Fibroblast of lung (primary cell): ENCODE results near the gene TIGD6. TPM values are rescaled to one million over a fixed set of nuclear protein-coding genes. Genes with fewer than 3 reads are reported as not detected.
A peak's percentile ranks its signal among the peaks of the same experiment; 100 is the strongest.

Experiments
- DNase-seq, 2 donors: peaks; one replicate each; pipeline versions ENCODE4 v3.0.0 to v3.0.0-alpha.2; 2010; ENCODE audit warnings: low read depth in 2 of 2
- H2AFZ ChIP-seq: 2 replicates; pipeline ENCODE4 v1.5.1; 2012; ENCODE audit warnings: low read length, control low read depth, inconsistent platforms
- H3K27ac ChIP-seq: 2 replicates; pipeline ENCODE4 v1.5.1; 2011; ENCODE audit warnings: low read length, control low read depth; ENCODE audit not compliant: insufficient read depth
- H3K27me3 ChIP-seq: 2 replicates; pipeline ENCODE4 v1.5.1; 2011; ENCODE audit warnings: mild to moderate bottlenecking, low read length; ENCODE audit not compliant: control insufficient read depth, insufficient read depth
- H3K36me3 ChIP-seq: 2 replicates; pipeline ENCODE4 v1.5.1; 2011; ENCODE audit warnings: low read length; ENCODE audit not compliant: control insufficient read depth, insufficient read depth
- H3K4me1 ChIP-seq: 2 replicates; pipeline ENCODE4 v1.5.1; 2011; ENCODE audit warnings: low read length; ENCODE audit not compliant: control insufficient read depth, insufficient read depth; ENCODE audit errors: extremely low read depth
- H3K4me2 ChIP-seq: 2 replicates; pipeline ENCODE4 v1.5.1; 2011; ENCODE audit warnings: low read length, control low read depth; ENCODE audit not compliant: insufficient read depth; ENCODE audit errors: extremely low read depth
- H3K4me3 ChIP-seq, 4 experiments: fragments of 200-600 bp in 1 of 4; sonication (generic) in 1 of 4; replicated peaks in 1 of 4; 2 replicates each; pipeline ENCODE4 v1.5.1; 2011 to 2016; ENCODE audit warnings: low read length in 4 of 4, low read depth in 3 of 4, mild to moderate bottlenecking in 3 of 4, control low read depth in 2 of 4, inconsistent platforms in 1 of 4, mixed read lengths in 1 of 4; ENCODE audit not compliant: insufficient read depth in 1 of 4; ENCODE audit errors: control extremely low read depth in 1 of 4
- H3K79me2 ChIP-seq: 2 replicates; pipeline ENCODE4 v1.5.1; 2012; ENCODE audit warnings: mild to moderate bottlenecking, low read length, inconsistent platforms; ENCODE audit not compliant: control insufficient read depth, insufficient read depth
- H3K9ac ChIP-seq: 2 replicates; pipeline ENCODE4 v1.5.1; 2011; ENCODE audit warnings: mild to moderate bottlenecking, low read length, control low read depth; ENCODE audit not compliant: insufficient read depth
- H3K9me3 ChIP-seq: 2 replicates; pipeline ENCODE4 v1.5.1; 2012; ENCODE audit warnings: low read depth, low read length; ENCODE audit not compliant: control insufficient read depth, insufficient read depth
- H4K20me1 ChIP-seq: 2 replicates; pipeline ENCODE4 v1.5.1; 2011; ENCODE audit warnings: low read length; ENCODE audit not compliant: control insufficient read depth, insufficient read depth; ENCODE audit errors: extremely low read depth
- EZH2 ChIP-seq: IDR thresholded peaks from 2 replicates; pipeline ENCODE4 v1.5.1; 2012; ENCODE audit warnings: low read length, control low read depth, mild to moderate bottlenecking; ENCODE audit errors: missing control alignments
- polyA plus RNA-seq, 2 donors: library from polyadenylated mRNA; depleted of rRNA in 1 of 2; stranded (reverse) in 1 of 2; unstranded in 1 of 2; fragments of >200 nt; gene quantifications; 2 replicates each; pipeline ENCODE4 v1.2.1, GENCODE V29; 2011 to 2012; ENCODE audit warnings: missing spikeins in 1 of 2
- total RNA-seq: library from RNA; depleted of rRNA; stranded (reverse); fragments of >200 nt; gene quantifications from 2 replicates; pipeline ENCODE4 v1.2.1, GENCODE V29; 2014
- TF ChIP-seq, protein P1 (sequence below), 2 donors: IDR thresholded peaks in 1 of 2; conservative IDR thresholded peaks in 1 of 2; 1 replicate in 1 of 2; 2 replicates in 1 of 2; pipeline ENCODE4 v1.5.1; 2011 to 2012; ENCODE audit warnings: low read length in 2 of 2, control low read depth in 1 of 2, inconsistent platforms in 1 of 2, low read depth in 1 of 2, mild to moderate bottlenecking in 1 of 2

The TIGD6 gene
- total and polyA plus RNA-seq, 2 donors (not counting 1 experiment from before 2014, with no cell fraction given), result 5.7 to 10.4 TPM

DNA sequence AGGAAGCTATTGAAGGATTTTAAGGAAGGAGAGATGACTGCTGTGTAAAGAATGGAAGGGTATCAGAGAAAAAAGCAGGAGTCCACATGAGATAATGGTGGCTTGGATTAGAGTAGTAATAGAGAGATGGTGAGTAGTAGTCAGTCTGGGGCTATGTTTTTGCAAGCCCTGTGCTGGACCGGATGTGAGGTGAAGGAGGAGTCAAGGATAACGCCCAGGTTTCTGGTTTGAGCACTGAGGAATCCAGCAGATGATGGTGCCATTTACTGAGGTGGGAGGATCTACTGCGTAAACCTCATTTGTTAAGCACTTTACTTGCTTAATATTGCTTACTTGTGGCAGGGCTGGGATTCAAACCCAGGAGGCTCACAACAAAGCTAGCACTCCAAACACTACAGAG lies 1.1 kb downstream of the TIGD6 start:
- no peaks in the 10 kb centered on the region for H4K20me1 ChIP-seq
- H3K27me3 ChIP-seq, result no peaks in the 10 kb centered on the region
- DNase-seq, result no peak
- no peak overlapping the region for H2AFZ ChIP-seq
- H3K4me2 ChIP-seq, result peak overlapping the region; percentile 84
- H3K9ac ChIP-seq, result no peak overlapping the region
- H3K4me1 ChIP-seq, result peaks cover 8% of the 10 kb centered on the region
- peaks cover 40% of the 10 kb centered on the region for H3K79me2 ChIP-seq
- no peaks in the 10 kb centered on the region for H3K36me3 ChIP-seq
- peak overlapping the region; percentile 97 for H3K27ac ChIP-seq
- no peak for TF ChIP-seq EZH2
- TF ChIP-seq, protein P1, sequence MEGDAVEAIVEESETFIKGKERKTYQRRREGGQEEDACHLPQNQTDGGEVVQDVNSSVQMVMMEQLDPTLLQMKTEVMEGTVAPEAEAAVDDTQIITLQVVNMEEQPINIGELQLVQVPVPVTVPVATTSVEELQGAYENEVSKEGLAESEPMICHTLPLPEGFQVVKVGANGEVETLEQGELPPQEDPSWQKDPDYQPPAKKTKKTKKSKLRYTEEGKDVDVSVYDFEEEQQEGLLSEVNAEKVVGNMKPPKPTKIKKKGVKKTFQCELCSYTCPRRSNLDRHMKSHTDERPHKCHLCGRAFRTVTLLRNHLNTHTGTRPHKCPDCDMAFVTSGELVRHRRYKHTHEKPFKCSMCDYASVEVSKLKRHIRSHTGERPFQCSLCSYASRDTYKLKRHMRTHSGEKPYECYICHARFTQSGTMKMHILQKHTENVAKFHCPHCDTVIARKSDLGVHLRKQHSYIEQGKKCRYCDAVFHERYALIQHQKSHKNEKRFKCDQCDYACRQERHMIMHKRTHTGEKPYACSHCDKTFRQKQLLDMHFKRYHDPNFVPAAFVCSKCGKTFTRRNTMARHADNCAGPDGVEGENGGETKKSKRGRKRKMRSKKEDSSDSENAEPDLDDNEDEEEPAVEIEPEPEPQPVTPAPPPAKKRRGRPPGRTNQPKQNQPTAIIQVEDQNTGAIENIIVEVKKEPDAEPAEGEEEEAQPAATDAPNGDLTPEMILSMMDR (conservative IDR thresholded peaks at IDR 0.05 in 1 of 2, IDR thresholded peaks at IDR 0.05 in 1 of 2; ENCODE audit: low read depth in 1 of 2, low read length in 2 of 2), result no peak
- H3K9me3 ChIP-seq, result no peaks in the 10 kb centered on the region
- peak overlapping the region; percentile 84 to 99 (median 95) for H3K4me3 ChIP-seq

DNA sequence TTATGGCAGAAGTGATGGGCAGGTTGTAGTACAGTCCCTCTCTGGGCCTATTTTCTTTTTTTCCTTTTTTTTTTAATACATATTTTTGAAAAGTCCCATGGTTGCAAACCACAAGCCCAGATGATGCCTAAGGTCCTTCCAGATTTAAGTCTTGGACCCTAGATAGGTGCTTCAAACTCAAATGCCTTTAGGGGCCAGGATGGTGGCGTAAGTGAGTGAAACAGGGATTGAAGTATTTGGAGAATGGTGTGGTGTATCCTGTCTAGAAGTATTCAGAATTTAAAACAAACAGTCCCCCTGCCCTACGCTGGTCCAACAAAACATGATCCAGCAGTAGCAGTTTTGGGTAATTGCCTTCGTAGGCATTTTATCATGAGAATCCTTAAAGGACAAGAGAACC lies 2.2 kb downstream of the TIGD6 start:
- no peak overlapping the region for H3K4me3 ChIP-seq
- no peaks in the 10 kb centered on the region for H3K36me3 ChIP-seq
- H3K79me2 ChIP-seq, result peaks cover 31% of the 10 kb centered on the region
- no peaks in the 10 kb centered on the region for H3K9me3 ChIP-seq
- DNase-seq, result no peak
- no peak overlapping the region for H3K9ac ChIP-seq
- no peak overlapping the region for H3K27ac ChIP-seq
- no peaks in the 10 kb centered on the region for H3K27me3 ChIP-seq
- TF ChIP-seq, protein P1 (conservative IDR thresholded peaks at IDR 0.05 in 1 of 2, IDR thresholded peaks at IDR 0.05 in 1 of 2; ENCODE audit: low read depth in 1 of 2, low read length in 2 of 2), result no peak
- TF ChIP-seq EZH2, result no peak
- peaks cover 8% of the 10 kb centered on the region for H3K4me1 ChIP-seq
- H3K4me2 ChIP-seq, result no peak overlapping the region
- no peak overlapping the region for H2AFZ ChIP-seq
- H4K20me1 ChIP-seq, result no peaks in the 10 kb centered on the region

DNA sequence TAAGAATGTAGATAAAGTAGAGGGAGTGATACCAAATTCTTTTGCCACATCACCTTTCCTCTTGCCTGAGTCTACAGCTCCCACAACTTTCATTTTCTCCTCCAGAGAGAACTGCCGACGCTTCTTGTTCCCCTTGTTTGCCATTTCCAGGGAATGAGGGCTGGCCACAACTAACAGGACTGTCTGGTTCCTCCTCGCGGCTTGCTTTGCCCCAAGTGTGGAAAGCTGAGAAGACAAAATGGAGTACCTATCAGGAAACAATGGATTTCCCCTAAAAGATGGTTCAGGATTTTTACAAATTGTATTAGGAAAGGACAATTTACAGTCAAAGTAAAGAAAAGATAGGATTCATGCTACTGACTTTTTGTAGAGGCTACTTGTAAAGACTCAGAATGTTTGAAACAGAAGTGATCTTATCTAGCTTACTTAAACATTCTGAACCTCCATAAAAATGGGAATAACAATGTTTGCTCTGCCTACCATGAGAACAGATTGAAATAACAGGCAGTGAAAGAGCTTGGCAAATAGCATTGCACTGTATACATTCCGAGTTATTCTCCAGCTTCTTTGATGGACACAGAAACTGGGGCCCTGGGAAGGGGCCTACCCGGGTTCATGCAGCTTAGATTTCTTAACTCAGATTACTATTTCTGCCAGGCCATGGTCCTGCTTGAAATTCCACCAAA lies 4.1 kb downstream of the TIGD6 start:
- H3K9ac ChIP-seq, result no peak overlapping the region
- H3K79me2 ChIP-seq, result peaks cover 12% of the 10 kb centered on the region
- no peaks in the 10 kb centered on the region for H3K27me3 ChIP-seq
- no peak for DNase-seq
- no peak overlapping the region for H3K4me3 ChIP-seq
- TF ChIP-seq, protein P1 (conservative IDR thresholded peaks at IDR 0.05 in 1 of 2, IDR thresholded peaks at IDR 0.05 in 1 of 2; ENCODE audit: low read depth in 1 of 2, low read length in 2 of 2), result no peak
- TF ChIP-seq EZH2, result no peak
- H3K9me3 ChIP-seq, result no peaks in the 10 kb centered on the region
- H4K20me1 ChIP-seq, result no peaks in the 10 kb centered on the region
- no peak overlapping the region for H3K4me2 ChIP-seq
- H3K27ac ChIP-seq, result no peak overlapping the region
- peaks cover 3% of the 10 kb centered on the region for H3K4me1 ChIP-seq
- no peak overlapping the region for H2AFZ ChIP-seq
- H3K36me3 ChIP-seq, result no peaks in the 10 kb centered on the region
